Measurements from ENCODE around the gene PFDN5. TPM values are rescaled to one million over a fixed set of nuclear protein-coding genes. Genes with fewer than 3 reads are reported as not detected.
A peak's percentile ranks its signal among the peaks of the same experiment; 100 is the strongest.

The PFDN5 gene
- total RNA-seq, 1 experiment from 2014 or later: 291 TPM

GRCh38 chr12:53313996-53314395 lies 18.7 kb downstream of the PFDN5 start:
- Histone ChIP-seq H3K36me3 (ENCODE audit: low read depth) (no peaks in the 10 kb centered on the region; the same call in 1 of the 2 replicates), H3K27ac (no peak overlapping the region), H2AFZ (no peak overlapping the region), H4K20me1 (ENCODE audit: insufficient read depth) (no peaks in the 10 kb centered on the region), H3K9me3 (ENCODE audit: insufficient read depth, low read depth) (no peaks in the 10 kb centered on the region), H3K4me2 (no peak overlapping the region), H3K4me1 (replicated peaks; ENCODE audit: insufficient read depth) (no peaks in the 10 kb centered on the region), H3K9me2 (ENCODE audit: insufficient read depth) (no peaks in the 10 kb centered on the region), H3K4me3 (no peak overlapping the region), H3K79me2 (ENCODE audit: low read depth) (no peaks in the 10 kb centered on the region), H3F3A (ENCODE audit: insufficient read depth, low read depth) (no peaks in the 10 kb centered on the region), H3K27me3 (ENCODE audit: insufficient read depth, low read depth) (no peaks in the 10 kb centered on the region)
- DNase-seq: no peak
- intact Hi-C loops (cut with micrococcal nuclease; ENCODE audit: unreplicated experiment): no loop called here
- CTCF ChIA-PET: no interaction called here
- no TSS peak for BruUV-seq (replicated peaks)
- TF ChIP-seq CTCF (conservative IDR thresholded peaks at IDR 0.05): no peak
- TF ChIP-seq EZH2 (IDR thresholded peaks at IDR 0.05; ENCODE audit: low read depth): no peak
- POLR2A ChIA-PET (ENCODE audit: unreplicated experiment): no interaction called here

- intact Hi-C loops (cut with micrococcal nuclease; ENCODE audit: unreplicated experiment): loop anchor here (1.0 to 10.0 kb wide), 7 partner anchors 21 to 884 kb away; partner anchors contain the start of genes ATP5MC2, MYG1, PFDN5 and TARBP2
- H3K9me3 ChIP-seq (ENCODE audit: insufficient read depth, low read depth): no peaks in the 10 kb centered on the region
- peak overlapping the region; percentile 79 for H2AFZ ChIP-seq
- peak overlapping the region; percentile 87 for H3K4me3 ChIP-seq
- H3F3A ChIP-seq (ENCODE audit: insufficient read depth, low read depth): peaks cover 13% of the 10 kb centered on the region; the same call in 1 of the 2 replicates
- no peaks in the 10 kb centered on the region for H3K27me3 ChIP-seq (ENCODE audit: insufficient read depth, low read depth)
- CTCF ChIA-PET: interaction anchor here (0.5 to 2.5 kb wide), 25 partner anchors 21 to 839 kb away, joined by 3 to 20 read pairs (median 4); partner anchors contain the start of genes CSAD, ESPL1, MYG1 and PFDN5
- 0 out of 2 replicates have a peak, but pooled peaks cover 7% of the 10 kb centered on the region for H3K79me2 ChIP-seq (ENCODE audit: low read depth)
- TF ChIP-seq CTCF (conservative IDR thresholded peaks at IDR 0.05): no peak
- no peak for TF ChIP-seq EZH2 (IDR thresholded peaks at IDR 0.05; ENCODE audit: low read depth)
- DNase-seq: no peak
- peaks cover 16% of the 10 kb centered on the region for H3K4me1 ChIP-seq (replicated peaks; ENCODE audit: insufficient read depth)
- H3K9me2 ChIP-seq (ENCODE audit: insufficient read depth): no peaks in the 10 kb centered on the region
- TSS peak; percentile 46 for BruUV-seq (replicated peaks)
- no peaks in the 10 kb centered on the region for H3K36me3 ChIP-seq (ENCODE audit: low read depth)
- no peaks in the 10 kb centered on the region for H4K20me1 ChIP-seq (ENCODE audit: insufficient read depth)
- H3K4me2 ChIP-seq: peak overlapping the region; percentile 98
- POLR2A ChIA-PET (ENCODE audit: unreplicated experiment): interaction anchor here (0.5 to 1.2 kb wide), 14 partner anchors 7 to 1176 kb away, joined by 3 to 15 read pairs (median 4); partner anchors contain the start of genes SP1 and TARBP2
- peak overlapping the region; percentile 56 for H3K27ac ChIP-seq
Measured at GRCh38 chr12:53320352-53321195, 25.2 kb downstream of the PFDN5 start.

- H3K4me1 ChIP-seq (replicated peaks; ENCODE audit: insufficient read depth): peaks cover 16% of the 10 kb centered on the region
- peak overlapping the region; percentile 59 for H3K4me3 ChIP-seq
- ChIA-PET CTCF (interaction anchor here (0.7 to 1.9 kb wide), 3 partner anchors 19 to 97 kb away, joined by 3 to 7 read pairs (median 4); no protein-coding TSS in a partner anchor), POLR2A (ENCODE audit: unreplicated experiment) (interaction anchor here (0.7 kb wide), 2 partner anchors 152 to 154 kb away, joined by 4 to 5 read pairs; no protein-coding TSS in a partner anchor)
- no peaks in the 10 kb centered on the region for H3K36me3 ChIP-seq (ENCODE audit: low read depth)
- intact Hi-C loops (cut with micrococcal nuclease; ENCODE audit: unreplicated experiment): loop anchor here (1.0 to 10.0 kb wide), 3 partner anchors 97 to 881 kb away; partner anchors contain the start of gene ATP5MC2
- no peaks in the 10 kb centered on the region for H4K20me1 ChIP-seq (ENCODE audit: insufficient read depth)
- no TSS peak for BruUV-seq (replicated peaks)
- no peaks in the 10 kb centered on the region for H3K27me3 ChIP-seq (ENCODE audit: insufficient read depth, low read depth)
- 0 out of 2 replicates have a peak, but pooled peaks cover 7% of the 10 kb centered on the region for H3K79me2 ChIP-seq (ENCODE audit: low read depth)
- no peaks in the 10 kb centered on the region for H3K9me2 ChIP-seq (ENCODE audit: insufficient read depth)
- peak overlapping the region; percentile 88 for H2AFZ ChIP-seq
- DNase-seq: no peak
- H3F3A ChIP-seq (ENCODE audit: insufficient read depth, low read depth): peaks cover 19% of the 10 kb centered on the region
- no peak for TF ChIP-seq EZH2 (IDR thresholded peaks at IDR 0.05; ENCODE audit: low read depth)
- no peak for TF ChIP-seq CTCF (conservative IDR thresholded peaks at IDR 0.05)
- H3K4me2 ChIP-seq: peak overlapping the region; percentile 74
- H3K27ac ChIP-seq: no peak overlapping the region
- H3K9me3 ChIP-seq (ENCODE audit: insufficient read depth, low read depth): no peaks in the 10 kb centered on the region
Measured at GRCh38 chr12:53324113-53324778, 28.9 kb downstream of the PFDN5 start.
